ENCODE measurements around the gene C1orf198.

C1orf198 gene

DNA sequence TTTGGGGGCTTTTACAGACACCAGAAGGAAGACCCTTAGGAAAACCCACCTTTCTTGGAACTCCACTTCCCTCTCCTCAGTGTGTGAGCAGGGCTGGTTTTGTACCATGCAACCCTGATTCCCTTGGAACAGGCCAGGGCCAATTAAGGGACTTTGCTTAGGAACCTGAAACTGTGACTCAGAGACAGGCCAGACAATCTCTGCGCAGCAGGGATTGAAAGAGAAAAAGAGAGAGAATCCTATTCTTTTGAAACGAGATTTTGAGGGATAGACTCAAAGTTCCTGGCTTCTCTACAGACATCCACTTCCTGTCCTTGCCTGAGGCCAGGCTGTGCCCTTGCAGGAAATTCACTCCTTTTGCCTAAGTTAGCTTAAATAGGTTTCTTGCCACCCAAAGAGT, 23.1 kb upstream of the C1orf198 start:
- no peak for FAIRE-seq

DNA sequence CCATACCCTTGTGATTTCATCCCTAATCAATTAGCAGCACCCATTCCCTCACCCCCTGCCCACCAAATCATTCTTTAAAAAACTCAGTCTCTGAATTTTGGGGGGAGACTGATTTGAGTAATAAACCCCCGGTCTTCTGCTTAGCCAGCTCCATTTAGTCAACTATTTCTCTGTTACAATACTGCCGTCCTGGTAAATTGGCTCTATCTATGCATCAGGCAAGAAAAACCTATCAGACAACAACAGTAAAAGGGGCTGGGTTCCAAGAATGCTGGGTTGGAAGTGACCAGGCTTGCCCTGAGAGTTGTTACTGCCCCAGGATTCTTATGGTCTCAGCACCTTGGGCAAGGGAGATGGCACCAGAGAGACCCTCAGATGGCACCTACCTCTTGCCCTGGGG, 16.3 kb upstream of the C1orf198 start:
- FAIRE-seq = no peak

DNA sequence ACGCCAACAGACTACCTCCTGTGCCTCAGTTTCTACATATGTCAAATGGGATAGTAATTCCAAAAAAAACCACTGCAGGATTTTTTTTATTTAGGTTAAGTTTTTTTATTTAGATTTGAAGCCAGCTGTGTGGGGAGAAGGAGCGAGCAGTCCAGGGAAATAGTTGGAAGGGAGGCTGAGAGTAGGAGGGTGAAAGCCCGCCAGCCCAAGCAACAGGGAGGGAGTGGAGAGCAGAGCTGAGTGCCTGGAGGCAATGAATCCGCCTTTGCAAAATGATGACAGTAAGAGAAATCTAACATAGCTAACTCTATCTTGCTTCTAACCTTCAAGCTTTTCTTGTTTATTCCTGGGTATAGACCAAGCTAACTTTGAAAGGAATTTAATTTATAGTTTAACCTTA, 15.6 kb upstream of the C1orf198 start:
- FAIRE-seq = no peak

DNA sequence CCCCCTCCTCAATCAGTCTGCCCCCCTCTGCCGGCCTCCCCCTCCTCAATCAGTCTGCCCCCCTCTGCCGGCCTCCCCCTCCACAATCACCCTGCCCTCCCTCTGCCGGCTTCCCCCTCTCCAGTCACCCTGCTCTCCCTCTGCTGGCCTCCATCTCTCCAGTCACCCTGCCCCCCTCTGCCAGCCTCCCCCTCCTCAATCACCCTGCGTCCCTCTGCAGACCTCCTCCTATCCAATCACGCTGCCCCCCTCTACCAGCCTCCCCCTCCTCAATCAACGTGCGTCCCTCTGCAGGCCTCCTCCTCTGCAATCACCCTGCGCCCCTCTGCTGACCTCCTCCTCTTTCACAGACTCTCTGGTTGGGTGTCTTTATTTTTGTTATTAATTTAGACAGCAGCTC, 11.5 kb upstream of the C1orf198 start:
- FAIRE-seq = no peak

DNA sequence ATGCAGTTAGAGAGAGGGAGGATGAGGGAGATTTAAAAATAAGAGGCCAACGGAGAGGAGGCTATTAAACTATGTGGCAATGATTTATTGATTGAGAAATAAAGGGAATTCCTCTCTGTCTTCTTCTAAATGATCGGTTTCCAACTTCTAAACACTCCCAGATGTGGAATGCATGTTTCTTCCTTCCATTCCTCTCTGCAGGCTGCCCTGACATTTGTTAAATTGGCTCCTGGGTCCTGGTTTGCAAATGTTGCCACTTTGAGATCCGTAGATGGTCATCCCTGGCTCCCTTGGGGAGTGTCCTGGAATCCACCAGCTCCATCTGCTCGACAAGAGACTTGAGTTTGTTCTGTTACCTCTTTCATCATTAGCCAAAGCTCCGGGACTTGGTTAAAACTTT, 10.3 kb upstream of the C1orf198 start:
- FAIRE-seq = no peak

DNA sequence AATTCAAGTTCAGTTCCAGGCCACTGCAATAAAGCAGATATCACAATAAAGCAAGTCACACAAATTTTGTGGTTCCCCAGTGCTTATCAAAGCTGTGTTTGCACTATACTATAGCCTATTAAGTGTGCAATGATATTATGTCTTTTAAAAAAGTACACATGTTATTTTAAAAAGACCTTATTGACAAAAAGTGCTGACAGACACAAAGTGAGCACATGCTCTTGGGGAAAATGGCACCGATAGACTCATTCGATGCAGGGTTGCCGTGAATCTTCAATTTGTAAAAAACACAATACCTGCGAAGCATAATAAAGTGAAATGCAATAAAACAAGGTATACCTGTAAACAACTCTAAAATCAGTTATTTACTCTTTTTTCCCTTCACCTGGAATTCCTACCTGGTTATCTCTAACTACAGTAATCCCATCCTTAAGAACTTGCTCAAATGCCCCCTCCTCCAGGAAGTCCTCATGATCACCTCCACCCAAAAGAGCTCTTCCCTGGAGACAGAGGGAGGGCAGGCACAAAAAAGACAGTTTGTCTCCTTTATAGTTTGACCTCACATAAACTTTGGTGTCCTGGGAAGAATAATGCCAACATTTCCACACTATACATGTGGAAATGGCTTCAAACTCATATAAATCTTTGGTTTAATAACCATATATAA, 9.7 kb upstream of the C1orf198 start:
- no peak for FAIRE-seq

DNA sequence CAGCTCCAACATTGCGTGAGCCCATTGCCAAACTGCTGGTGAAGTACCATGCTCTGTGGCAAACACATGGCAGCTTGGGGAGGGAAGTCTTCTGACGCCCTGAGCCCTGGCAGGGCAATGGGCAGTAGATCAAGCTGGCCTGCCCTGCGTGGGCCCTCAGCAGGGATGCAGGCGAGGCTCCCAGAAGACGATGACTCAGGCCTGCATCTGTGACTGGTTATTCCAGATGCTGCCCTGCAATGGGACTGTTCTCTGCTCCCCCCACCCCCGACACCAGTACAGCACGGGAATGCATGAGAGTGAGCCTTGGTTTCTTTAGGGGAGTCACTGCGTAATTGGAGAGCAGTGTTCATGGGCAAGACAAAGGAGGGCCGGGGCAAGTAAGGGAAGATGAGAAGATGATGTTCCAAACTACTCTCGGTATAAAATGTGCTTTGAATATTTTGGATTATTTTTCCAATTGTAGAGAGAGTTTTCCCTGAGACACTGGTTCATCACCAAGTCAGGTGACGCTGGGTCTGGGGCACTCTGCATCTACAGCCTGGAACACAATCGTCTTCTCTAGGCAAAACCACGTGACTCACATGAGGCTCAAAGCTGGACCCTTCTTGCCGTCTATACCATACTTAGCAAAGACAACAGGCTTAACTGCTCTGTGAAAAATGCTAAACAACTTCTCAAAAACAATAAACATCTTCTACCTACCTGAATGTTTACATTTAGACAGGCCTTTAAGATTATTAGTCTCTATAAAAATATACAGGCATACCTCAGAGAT, 9.0 kb upstream of the C1orf198 start:
- no peak for FAIRE-seq

DNA sequence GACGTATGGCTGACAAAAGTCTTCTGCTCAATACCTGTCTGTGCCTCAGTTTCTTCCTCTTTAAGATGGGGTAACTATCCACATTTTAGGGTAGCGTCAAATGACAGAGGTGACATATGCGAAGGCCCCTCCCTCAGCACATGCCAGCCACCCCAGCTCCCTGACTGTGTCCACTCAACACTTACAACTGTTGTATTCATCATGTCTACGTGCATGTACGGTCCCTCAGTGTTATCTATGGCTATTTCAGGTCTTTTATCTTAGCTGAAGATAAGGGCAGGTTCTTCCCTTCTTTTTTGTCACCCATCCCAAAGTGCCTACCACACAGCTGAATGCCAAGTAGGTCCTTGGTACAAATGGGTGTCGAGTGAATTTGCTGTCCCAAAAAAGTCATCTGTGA, 8.3 kb upstream of the C1orf198 start:
- no peak for FAIRE-seq

DNA sequence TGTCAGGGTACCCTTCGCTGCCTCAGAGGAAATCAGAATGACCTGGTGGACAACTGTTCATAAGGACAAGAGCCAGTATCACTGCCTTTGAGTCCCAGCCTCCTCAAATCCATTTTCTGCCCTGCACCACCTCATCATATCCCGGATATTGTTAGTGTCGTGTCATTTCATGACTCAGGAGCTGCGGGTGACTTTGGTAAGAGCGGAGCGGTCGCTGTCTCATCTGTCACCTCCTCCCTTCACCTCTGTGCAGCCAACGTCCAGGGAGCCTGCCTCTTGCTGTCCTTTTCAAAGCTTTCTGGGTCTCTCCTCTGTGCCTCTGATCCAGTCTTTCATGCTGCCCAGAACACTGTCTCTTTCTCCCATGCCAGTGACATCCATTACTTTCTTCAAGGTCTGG, 7.0 kb upstream of the C1orf198 start:
- no peak for FAIRE-seq

DNA sequence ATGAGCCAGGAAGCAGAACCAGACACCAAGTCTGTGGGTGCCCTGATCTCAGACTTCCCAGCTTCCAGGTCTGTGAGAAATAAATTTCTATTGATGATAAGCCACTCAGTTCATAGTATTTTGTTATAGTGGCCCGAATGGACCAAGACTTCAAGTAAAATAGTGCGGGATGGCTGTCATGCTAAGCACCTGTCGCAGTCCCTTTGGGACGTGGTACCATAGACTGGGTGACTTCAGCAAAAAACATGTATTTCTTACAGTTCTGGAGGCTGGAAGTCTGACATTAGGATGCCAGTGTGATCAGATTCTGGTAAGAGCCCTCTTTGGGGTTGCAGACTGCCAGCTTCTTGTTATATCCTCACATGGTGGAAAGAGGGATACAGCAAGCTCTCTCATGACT, 2.6 kb upstream of the C1orf198 start:
- FAIRE-seq = no peak

DNA sequence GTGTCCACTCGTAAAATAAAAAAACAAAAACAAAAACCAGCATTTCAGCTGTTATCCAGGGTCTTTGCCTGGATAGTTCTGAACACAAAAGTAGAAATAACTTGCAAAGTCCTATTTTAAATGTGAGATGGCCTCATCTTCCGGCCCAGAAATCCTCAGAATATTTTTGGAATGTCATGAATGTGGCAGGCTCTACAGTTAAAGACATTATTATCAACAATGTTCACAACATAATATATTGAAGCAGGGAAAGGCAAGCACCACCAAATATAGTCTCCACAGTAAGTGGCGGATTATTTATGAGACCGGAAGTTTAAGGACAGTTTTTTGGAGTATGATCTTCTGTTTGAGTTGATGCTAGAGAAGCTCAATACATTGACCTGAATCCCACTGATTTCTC, 1.2 kb upstream of the C1orf198 start:
- FAIRE-seq = no peak

DNA sequence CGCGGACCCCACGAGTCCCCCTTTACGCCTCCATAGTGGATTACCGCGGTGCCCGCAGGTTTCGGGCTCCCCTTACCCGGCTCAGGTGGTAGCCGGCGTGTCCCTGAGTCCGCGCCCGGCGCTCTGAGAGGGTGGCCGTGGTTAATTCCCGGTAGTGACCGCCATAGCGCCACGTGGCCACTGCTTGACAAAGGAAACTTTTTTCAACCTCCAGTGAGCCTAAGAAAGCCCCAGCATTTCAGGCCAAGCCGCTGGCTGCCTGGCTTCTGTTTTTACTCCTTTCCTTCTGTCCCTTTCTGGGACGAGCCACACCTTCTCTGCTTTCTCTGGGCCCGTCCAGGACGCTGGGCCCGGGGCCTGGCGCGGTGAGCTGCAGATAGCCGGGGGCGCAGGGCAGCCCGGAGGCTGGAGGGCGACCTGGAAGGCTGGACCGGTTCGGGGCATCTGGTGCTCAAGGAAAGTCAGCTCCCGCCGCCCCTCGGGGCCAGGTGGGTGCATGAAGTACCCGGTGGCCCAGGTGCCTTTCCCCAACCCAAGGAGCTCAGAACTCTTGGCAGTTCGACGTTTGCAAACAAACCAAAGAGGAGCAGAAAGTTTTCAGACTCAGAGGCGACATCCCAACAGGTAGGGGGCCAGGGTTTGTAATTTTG, 540 bp upstream of the C1orf198 start:
- no peak for FAIRE-seq

DNA sequence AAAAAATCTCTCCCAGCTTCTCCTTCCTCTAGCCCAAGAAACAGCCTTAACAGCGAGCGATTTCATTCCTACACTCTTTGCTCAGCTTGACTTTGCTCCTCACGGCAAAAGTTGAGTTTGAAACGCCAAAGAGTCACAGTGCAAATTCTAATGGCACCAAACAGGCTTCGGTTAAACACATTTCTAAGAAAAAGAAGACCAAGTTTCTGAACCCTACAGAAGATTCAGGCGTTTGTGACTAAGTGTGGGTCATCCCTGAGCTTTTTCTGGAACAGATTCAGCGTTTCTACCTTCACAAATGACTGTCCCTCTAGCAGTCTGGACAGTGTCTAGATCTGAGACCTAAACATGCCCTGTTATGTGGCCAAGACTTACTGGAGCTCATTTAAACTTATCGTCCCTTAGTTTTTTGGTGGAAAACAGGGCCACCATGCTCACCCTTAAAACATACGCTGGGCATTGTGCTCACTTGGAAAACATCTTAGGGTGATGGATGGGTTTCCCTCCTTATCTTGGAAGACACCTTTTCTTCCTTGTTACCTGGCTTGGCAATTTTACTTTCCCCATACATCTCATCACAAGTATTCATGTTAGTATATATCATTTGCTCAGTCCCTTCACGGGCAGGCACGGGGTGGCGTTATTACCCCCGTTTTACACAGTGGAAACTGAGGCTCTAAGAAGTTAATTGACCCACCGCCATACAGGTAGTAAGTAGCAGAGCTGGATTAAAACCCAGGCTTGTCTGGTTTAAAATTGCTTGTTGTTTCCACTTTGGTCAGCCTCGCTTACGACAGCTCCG, 1.0 kb downstream of the C1orf198 start:
- no peak for FAIRE-seq

DNA sequence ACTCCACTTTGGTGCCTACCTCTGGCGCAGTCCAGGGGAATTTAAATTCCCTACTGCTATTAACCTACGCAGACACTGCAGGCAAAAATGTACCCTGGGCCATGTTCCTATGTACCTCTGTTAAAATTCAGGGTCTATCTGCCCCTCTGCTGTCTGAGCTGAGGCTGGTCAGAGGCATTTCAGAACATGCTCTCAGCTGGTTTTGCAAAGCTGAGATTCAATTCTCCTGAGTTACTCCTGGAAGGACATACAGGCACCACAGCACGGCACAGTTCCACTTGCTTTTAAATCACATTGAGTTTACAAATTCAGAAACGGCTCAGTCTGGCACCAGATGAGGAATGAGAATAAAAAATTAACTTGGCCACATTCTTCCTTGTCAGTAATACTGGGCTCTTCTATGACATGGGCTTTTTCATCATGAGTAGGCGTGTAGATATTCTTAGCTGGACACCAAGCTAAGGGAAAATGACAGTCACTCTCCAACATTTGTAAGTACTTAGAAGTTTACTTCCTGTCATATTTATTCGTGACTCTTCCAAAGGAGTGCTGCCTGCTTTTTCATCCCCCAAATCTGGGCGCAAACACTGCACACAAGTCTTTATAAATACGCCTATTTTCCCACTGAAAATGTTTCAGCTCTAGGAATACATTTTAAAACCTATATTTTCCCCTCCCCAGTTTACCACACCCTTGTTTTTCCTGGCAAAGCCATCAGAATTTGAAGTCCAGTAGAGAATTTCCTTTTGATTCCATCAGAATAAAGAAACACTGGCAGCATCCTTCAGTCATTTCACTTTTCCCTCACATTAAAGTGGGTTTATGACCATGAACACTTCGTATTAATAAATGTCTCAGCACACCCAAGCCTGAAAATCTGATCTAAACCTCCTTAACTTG, 1.9 kb downstream of the C1orf198 start:
- no peak for FAIRE-seq

DNA sequence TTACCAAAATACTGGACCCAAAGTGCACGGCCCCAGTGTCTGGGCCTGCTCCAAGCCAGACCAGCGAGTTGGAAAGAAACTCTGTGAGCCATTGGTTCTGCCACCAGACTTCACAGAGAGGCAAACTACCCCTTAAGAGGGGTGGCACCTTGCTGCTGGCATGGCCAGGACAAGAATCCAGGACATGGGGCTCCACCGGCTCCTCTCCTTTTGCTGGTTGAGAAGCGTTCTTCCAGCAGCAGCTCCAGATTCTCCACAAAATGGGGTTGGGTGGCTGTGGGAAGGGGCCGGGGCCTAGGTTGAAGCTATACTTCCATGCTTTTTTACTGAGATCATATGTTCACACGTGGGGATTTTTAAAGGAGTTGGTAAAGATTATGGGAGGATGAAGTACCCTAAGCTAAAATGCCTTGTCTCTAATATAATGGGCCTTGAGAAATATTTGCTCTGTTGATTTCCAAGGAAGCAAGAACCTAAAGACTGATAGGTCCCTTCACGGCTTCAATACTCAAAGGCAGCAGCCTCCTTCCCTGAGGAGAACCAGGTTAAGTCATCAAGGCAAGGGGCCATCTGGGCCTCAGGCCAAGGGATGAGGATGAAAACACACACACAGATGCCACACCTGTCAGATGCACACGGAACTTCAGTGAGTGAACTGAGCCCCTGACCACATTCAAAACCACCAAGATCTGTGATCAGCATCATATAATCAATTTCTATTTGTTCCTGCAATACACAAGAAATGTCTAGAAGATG, 3.1 kb downstream of the C1orf198 start:
- FAIRE-seq = no peak

DNA sequence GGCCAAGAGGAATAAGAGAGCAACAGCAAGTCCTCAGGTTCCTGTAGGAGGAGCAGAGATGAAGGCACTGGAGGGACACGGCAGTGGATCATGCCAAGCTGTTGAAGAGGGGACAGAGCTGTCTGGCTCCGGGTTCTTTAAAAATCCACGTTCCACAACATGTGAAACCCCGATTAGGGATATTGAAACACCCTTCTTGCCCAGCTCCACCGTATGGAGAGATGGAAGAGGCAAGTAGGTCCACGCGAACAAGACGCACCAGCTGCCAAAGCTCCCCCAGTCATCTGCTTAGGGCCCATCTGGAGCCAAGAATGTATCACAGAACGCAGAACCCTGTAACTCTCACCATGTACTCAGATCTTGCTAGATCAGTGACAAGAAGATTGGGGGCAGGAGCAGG, 3.9 kb downstream of the C1orf198 start:
- no peak for FAIRE-seq

DNA sequence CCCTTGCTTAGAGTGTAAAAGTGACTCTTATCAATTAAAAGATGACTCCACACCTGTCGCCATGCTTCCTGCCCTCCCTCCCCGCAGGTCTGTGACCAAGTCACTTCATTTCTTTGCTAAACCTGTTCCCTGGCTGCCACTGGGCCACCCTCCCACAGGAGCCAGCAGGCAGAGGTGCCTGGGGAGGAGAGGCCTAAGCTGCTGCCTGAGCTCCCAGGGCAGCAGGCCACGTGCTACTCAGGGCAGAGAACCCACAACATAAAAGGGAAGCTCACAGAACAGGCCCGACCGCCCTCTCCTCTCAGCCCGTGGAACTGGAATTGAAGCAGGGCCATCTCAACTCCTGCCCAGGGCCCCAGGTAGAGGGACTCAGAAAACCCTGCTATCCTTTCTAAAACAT, 4.9 kb downstream of the C1orf198 start:
- no peak for FAIRE-seq

DNA sequence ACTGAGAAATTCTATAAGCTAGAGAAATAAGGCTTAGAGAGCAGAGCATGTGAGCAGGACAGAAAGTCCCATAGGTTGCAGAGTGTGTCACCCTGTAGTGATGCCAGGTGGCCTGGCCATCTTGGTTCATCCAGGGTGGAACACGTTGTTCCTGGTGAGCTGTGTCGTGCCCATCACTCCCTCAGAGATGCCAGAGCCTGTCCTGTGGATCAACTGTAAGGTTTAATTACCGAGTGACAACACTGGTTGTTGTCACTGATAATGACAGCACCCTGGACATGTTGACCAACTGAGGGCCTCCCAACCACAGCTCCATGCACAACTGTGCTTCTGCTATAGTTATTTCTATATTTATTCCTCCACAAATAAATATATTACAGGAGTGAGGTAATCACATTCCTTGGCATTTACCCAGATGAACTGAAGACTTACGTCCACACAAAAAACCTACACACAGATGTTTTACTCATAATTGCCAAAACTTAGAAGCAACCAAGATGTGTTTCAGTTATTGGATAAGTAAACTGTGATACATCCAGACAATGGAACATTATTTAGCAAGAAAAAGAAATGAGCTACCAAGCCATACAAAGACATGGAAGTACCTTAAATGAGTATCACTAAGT, 6.2 kb downstream of the C1orf198 start:
- FAIRE-seq = no peak

DNA sequence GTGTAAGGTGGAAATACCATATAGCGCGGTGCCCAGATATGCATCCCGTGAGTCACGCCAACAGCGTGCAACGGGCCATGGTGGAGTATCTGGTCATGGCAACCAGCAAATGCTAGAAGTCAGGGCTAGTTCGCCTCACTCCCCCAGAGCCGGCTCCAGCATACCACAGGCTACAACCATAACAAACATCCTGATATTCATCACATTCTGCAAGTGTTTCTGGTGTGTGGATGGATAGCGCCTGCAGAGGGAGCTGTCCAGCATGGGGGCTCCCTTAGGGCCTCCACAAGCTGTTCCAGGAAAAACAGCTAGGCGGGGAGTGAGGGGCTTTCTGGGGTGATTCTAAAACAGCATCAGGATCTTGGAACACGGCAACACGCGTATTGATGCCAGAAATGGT, 6.8 kb downstream of the C1orf198 start:
- FAIRE-seq = no peak

DNA sequence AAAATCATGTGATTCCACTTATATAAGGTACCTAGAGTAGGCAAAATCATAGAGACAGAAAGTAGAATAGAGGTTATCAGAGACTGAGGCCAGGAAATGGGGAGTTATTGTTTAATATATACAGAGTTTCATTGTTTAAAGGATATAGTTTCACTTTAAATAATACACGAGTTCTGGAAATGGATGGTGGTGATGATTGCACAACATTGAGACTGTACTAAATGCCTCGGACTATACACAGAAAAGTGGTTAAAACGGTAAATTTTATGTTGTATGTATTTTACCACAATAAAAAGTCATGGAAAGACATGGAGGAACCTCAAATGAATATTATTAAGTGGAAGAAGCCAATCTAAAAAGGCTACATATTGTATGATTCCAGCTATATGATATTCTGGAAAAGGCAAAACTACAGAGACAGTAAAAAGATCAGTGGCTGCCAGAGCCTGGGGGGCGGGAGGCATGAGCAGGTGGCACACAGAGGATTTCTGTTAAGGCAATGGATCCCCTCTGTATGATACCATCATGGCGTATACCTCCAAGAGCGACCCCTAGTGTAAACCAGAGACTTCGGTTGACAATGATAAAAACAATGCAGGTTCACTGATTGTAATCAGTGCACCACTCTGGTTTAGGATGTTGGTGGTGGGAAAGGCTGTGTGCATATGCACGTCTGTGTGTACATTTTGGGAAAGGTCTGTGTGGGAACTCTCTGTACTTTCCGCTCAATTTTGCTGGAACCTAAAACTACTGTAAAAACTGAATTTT, 7.5 kb downstream of the C1orf198 start:
- FAIRE-seq = no peak

All from colon (tissue), 2 donors.